GM18499 (cell line): Measurements from ENCODE around the gene TYRO3.

Source experiments
- ATAC-seq: cut with Tn5 transposase; IDR thresholded peaks from one replicate; pipeline ENCODE4 v1.9.1; 2021; ENCODE audit warnings: moderate number of reproducible peaks; ENCODE audit not compliant: insufficient read depth, unreplicated experiment

TYRO3 gene

DNA sequence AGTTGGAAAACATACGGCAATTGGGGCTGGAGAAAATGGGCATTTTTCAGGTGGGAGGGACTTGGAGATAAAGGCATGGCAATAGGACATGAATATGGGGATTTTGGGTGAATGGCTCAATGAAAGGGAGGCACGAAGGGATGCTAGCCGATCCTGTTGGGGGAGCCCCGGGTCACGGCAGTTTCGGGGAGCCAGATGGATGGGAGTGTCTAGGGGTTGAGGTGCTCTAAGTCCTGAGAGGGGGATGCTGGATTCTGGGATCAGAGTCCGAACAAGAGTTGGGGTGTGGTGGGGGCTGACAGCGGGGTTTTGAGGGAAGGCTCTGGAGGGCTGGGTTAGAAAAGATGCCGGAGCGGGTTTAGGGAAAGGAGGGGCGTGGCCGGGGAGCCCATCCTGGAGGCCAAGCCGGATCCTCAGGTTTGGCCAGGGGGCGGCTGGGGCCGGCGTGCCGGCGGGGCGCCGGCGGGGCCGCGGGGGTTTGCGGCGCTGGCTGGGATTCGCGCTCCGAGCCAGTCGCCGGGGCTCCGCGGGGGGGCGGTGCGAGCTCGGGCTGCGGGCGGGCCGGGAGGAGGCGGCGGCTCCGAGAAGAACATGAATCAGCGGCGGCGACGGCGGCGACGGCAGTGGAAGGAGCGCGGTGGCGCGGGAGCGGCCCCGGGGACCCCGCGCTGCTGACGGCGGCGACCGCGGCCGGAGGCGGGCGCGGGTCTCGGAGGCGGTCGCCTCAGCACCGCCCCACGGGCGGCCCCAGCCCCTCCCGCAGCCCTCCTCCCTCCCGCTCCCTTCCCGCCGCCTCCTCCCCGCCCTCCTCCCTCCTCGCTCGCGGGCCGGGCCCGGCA lies at the start of gene TYRO3:
TYRO3 (plus strand) TSS at position 813 of the 839 bp plus-strand sequence. CDS start 46 bp downstream, outside the sequence.
- no peak for ATAC-seq

DNA sequence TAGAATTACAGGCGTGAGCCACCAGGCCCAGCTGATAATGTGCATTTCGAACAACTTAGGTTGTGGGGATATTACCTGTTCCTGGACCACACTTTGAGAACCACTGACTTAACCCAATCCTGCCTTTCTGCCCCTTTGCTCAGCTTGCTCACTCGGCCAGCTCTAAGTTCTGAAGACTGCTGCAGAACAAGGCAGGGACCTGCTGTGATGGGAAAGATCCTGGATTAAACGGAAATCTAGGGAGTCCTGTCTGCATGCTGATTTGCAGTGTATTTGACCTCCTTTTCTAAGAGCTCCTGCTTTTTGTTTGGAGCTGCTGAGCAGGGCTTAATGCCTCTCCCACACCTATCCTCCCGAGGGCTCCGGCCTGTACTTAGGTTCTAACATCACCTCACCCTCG lies 48.3 kb upstream of the TYRO3 start:
- ATAC-seq, result no peak

DNA sequence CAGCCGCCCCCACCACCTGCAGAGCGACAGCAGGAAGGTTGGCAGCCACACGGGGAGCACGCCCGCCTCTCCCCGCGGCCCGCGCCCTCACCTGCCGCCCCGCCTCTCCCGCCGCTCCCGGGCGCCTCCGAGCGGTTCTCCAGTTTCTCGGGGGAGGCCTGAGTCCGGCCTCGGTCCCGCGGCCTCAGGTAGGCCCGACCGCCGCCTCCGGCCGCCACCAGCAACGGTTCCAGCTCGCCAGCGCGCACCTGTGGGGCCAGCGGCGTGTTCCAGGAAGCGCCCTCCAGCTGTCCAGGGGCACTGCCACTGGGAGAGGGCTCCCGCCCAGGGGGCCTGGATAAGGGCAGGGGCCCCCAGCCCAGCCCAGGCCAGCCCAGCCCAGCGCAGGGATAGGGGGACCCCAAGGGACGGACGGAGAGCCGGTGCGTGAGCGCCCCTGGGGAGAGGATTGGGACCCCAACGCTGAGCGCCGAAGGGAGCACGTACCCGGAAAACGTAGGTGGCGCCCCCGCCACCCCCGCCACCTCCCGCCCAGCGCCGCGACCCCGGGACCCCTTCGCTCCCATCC lies 47.6 kb upstream of the TYRO3 start:
- ATAC-seq, result no peak

DNA sequence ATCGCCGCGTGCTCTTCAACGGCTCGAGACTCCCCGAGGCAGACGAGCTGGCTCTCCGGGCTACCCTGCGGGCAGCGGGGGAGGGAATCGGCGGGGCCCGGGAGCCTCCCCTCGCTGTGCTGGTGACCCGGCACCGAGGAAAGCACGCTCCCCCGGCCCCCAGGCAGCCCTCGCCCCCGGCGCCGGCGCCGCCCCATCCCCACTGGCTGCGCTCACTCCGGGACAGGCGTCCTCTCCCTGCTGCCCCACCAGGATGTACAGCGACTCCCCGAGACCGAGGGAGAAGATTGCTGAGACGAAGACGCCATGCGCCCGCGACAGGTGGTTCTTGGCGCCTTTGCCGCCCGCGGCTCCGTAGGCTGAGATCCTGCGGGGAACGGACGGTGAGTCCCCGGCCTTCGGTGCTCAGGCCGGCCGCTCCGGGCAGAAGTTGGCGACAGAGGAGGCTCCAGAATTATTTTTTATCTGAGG lies 47.1 kb upstream of the TYRO3 start:
- ATAC-seq, result no peak

DNA sequence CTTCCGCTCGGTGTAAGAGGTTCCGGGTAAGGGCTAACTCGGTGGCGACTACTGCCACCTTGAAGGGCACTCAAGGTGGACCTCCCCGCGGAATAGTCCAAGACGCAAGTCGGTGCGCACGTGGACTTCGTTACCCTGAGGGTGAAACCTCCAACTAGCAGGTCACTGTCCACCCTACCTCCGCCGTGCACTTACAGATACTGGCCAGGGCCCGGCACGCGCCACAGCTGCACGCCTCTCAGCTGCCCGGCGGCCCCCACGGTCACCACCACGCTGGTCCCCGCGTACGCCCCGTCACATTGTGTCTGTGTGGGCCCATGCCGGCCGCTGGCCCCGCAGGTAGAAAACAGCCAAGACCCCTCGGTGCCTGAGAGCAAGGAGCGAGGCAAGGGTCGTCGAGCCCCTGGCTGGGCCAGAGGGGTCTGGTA lies 46.5 kb upstream of the TYRO3 start:
- ATAC-seq, result no peak

DNA sequence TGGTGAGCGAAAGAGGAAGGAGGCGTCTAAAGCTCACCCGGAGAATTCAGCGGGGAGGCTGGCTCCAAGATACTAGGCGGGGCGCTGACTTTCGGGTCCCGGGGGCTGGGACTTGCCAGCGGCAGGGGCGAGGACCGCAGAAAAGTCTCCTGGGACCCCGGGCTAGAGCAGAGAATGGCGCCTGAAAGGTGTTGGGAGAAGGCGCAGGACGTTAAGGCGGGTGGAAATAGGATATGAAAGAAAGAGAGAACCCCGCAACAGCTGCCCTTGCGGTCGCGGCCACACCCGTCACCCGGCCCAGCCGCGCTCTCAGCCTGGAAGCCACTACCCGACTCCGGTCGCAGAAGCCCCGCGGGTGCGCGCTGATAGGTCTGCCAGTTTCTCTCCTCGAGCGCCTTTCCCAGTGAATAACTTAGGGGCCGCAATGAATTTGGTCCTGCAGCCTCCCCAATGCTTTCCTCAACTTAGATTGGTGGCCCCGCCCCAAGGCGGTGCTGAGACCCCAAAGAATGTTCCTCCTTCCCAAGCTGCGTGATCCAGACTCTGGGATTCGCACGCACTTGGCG lies 46.0 kb upstream of the TYRO3 start:
- ATAC-seq, result no peak

DNA sequence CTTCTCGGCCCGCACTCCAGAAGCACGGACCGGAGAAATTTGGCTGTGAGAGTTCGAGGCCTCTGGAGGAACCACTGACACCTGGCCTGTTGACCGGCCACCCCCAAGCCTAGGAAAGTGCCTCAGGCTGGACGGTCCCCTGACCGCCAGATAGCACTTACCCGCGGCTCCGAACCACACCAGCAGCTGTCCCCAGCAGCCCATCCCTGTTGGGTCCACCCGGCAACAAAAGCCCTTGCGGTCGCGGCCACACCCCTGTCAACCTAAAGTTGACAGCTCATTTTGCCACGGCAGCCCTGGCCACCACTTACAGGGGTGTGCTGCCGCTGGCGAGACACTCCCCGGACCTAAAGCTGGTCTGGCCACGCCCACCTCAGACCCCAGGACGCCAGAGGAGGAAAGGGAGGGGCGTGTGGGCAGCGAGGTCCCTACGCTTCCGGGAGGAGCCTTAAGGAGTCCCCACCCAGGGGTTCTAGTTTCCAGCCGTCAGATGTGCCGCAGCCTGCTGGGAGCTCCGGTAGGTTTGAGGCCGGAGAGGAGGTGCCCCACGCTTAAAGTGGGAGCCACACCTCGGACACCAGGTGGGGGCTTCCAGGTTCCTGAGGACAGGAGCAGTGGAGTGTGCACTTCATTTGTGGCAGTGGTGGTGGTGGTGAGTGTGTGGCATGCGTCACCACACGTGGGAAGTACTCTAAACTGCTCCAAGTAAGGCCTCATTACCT lies 45.3 kb upstream of the TYRO3 start, which contains the start of gene LTK:
LTK (minus strand) TSS at position 322 of the 722 bp plus-strand sequence; CDS start at position 204, 118 bp downstream.
- no peak for ATAC-seq

DNA sequence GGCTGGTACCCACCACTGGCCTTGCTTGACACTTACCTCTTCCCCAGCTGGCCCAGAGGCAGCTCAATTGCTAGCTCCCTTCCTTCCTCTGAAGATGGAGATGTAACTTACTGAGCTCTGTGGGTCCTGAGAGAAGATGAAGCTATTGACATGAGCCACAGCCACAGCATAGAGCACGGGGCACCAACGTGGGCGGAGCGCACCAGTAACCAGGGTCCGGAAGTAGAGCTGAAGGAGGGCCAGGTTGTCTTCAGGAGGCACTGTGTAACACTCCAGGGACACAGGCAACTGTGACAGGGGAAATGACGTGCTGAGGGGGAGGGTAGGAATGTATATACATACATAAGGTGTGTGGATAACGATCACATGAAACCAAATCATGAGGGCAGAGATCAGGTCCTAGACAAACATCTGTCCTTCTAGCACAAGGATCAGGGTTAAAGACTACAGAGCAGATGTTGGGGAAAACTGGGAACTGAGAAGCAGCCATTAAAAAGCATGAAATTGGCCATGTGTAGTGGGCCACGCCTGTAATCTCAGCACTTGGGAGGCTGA lies 41.0 kb upstream of the TYRO3 start:
- ATAC-seq, result no peak

DNA sequence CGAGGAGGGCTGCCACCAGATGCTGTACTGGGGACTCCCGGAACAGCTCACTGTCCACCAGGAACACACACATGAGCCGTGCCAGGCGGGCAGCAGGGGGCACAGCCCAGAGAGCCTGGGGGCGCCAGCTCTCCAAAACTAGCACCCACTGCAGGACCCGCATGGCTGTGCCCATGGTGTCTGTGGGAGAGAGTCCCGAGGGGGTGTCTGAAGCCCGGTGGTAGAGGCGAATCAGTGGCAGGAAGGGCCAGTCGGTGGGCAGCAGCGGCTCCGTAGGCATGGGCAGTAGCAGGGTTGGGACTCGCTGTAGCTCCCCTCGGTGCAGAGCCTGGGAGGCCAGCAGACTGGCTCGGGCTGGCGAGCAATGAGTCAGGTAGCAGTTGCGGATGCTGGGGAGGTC lies 38.4 kb upstream of the TYRO3 start:
- ATAC-seq, result no peak

DNA sequence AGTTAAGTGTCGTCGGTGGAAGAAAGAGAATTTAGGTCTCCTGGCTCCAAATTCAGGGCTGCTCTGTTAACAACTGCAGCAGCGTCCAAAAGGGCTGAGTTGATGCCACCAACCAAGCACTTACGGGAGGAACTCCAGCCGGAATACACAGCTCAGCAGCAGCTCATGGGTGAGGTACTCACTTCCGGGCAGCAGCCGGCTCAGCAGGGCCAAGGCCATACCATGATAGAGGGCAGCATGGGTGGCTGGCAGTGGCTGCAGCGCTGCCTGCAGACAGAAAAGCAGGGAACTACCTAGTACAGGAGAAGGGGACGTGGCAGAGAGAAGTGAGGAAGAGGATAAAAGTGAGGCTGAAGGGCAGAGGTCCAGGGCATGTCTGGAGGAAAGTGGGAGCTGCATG lies 37.4 kb upstream of the TYRO3 start:
- ATAC-seq, result no peak

DNA sequence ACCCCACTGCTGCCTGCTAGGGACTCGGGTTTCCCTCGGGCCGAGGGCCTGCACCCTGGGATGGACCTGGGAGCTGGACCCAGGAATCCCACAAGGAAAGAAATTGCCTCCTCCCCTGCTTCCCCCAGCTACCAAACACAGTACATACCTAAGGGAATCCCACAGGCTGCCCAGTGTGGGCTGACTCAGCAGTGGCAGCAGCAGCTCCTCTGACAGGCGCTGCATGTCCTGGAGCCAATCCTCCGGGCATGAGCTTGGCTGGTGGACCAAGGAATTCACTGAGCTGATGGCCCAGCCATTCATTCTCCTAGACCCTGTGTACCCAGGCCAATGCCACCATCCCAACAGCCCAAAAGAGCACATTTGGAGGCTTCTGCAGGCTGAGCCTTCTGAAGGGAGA lies 35.9 kb upstream of the TYRO3 start:
- no peak for ATAC-seq

DNA sequence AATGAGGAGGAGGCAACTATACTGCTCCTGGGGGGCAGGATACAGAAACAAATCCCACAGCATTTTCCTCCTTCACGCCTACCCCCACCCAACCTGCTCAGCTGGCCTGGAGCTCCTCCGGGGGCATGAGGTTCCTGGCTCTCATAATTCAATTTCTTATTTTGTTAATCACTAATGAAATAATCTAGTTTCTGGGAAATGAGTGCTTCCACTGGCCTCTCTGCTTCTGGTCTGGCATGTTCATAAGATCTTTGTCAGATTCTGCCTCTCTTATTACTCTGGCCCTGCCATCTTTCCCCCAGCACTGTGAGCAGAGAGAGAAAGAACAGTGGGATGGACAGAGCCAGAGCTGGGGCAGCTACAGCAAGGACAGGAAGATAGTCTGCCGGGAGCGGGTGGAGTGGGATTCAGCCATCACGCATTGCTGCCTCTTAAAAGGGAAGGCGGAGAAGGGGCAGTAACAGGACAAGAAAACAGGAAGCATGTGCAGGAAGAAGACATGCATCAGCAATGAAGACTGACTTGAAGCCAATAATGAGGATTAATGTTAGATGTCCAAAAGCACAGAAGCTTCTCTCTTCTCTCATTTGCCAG lies 28.6 kb upstream of the TYRO3 start:
- ATAC-seq, result no peak

DNA sequence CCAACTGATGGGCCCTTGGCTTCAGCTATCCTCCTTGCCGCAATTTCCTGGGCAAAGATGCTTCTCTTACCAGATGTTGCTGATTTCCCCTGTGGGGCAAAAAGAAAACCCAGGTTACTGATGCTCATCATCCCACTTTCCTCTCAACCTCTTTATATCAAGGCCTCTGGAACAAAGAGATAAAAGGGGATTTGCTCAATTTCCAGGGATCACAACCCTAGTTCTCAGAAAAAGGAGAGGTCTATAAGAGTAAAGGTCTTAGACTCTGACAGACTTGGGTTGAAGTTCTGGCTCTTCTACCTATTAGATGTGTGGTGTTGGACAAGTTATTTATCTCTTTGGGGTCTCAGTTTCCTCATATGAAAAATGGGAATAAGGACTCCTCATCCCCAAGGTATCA lies 23.5 kb upstream of the TYRO3 start:
- no peak for ATAC-seq

DNA sequence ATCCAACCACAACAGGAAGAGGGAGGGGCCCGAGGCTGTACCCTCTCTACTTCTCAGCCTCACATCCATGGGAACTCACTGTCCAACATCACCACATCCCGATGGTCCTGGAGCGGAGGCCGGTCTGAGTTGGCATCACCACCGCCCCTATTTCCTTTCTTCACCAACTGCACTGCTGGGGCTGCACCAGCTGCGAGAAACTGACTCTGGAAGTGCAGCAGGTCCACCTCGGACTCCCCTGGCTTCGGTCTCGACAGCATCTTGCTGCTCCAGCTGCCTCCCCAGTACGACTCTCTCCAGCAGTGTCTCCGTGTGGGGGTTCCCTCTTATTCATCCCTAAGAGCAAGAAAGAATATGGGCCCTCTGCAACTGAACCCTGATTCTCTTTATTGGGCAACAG lies 22.1 kb upstream of the TYRO3 start:
- no peak for ATAC-seq

DNA sequence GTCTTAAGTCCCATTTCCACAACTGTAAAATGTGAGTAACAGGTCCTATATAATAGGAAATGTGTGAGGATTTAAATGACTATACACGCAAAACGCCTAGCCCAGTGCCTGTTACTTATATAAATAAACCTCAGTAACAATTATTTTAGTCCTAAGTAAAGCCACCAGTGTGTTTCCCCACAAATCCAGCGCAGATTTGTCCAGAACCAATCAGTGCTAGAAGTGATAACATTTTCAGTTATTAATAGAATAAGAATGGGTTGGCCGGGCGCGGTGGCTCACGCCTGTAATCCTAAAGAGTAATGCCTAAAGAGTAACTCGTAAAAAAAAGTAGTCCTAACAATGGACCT lies 15.5 kb upstream of the TYRO3 start:
- no peak for ATAC-seq

DNA sequence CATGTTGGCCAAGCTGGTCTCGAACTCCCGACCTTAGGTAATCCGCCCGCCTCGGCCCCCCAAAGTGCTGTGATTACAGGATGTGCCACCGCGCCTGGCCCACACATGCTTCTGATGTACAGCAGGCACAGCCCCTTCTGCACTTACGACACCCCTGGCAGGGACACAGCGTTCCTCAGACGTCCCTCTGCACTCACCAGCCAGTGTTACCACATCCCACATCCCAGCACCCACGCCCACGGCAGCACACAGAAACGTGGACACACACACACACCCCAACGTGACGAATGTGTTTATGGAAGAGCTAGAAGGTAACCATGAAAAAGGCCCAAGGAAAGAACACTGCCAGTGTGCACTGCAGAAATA lies 14.4 kb upstream of the TYRO3 start:
- ATAC-seq, result no peak

DNA sequence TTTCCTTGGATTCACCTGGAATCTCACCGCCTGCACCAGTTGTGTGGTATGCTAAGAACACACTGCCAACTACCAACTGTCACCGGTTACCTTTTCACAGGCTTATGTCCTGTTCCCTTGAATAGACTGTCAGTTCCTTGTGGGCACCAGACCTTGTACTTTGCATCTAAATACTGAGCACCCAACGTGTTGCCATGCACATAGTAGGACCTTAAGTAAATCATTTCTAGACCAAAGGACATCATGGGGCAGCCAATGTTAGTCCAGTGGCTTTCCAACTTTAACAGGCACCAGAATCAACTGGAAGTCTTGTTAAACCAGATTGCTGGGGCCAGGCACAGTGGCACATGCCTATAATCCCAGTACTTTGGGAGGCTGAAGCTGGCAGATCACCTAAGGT lies 13.8 kb upstream of the TYRO3 start:
- ATAC-seq, result no peak

DNA sequence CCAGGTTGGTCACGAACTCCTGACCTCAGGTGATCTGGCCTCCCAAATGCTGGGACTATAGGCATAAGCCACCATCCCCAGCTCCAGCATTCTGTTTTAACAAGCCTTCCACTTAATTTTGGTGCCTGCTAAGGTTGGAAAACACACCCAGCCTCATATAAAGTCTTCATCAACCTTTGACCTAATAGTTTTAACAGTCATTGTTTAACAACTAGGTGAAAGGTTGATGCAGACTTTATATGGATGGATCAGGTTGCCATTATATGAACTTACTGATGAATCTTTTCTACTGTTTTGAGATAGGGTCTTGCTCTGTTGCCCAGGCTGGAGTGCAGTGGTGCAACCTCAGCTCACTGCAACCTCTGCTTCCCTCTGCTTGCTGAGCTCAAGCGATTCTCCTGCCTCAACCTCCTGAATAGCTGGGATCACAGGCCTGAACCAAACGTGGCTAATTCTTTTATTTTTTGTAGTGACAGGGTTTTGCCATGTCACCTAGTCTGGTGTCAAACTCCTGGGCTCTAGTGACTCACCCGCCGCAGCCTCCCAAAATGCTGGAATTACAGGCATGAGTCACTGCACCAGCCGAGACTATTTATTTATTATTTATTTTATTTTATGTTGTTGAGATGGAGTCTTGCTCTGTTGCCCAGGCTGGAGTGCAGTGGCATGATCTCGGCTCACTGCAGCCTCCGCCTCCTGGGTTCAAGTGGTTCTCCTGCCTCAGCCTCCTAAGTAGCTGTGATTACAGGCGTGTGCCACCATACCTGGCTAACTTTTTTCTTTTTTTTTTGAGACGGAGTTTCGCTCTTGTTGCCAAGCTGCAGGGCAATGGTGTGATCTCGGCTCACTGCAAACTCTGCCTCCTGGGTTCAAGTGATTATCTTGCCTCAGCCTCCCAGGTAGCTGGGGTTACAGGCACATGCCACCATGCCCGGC lies 11.9 kb upstream of the TYRO3 start:
- ATAC-seq, result no peak

DNA sequence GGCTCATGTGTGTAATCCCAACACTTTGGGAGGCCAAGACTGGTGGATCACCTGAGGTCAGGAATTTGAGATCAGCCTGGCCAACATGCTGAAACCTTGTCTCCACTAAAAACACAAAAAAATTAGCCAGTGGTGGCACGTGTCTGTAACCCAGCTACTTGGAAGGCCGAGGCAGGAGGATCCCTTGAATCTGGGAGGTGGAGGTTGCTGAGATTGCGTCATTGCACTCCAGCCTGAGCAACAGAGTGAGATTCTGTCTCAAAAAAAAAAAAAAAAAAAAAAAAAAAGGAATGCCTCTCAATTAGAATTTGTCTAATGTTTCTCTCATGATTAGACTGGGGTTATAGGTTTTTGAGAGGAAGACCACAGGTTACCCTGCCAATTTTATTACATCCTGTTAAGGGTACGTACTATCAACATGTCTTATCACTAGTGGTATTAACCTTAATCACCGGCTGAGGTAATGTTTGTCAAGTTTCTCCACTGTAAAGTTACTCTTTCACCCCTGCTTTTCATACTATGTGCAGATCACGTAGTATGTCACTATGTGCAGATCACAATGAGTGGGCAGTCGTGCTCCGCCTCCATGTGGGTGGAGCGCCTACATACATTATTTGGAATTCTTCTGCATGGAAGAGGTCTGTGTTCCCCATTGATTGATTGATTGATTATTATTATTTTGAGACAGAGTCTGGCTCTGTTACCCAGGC lies 8.8 kb upstream of the TYRO3 start:
- no peak for ATAC-seq
